Erythroblast (primary cell): Measurements from ENCODE around the gene EMC1.
A peak's percentile ranks its signal among the peaks of the same experiment; 100 is the strongest.
"Not testable (repeated sequence)": the region's sequence is repeated elsewhere in the genome, so short reads cannot be mapped to it uniquely, and the experiment has no call there.

Source experiments
- DNase-seq, 2 experiments: peaks; one replicate each; lab custom pipeline; 2025; lab: John Stamatoyannopoulos, UW
- GATA1 ChIP-seq: IDR thresholded peaks from 2 replicates; pipeline ENCODE4 v1.6.1; 2011; ENCODE audit warnings: low read depth, mild to moderate bottlenecking, control low read depth, low read length, moderate library complexity
- POLR2A ChIP-seq: IDR thresholded peaks from 2 replicates; pipeline ENCODE4 v1.6.1; 2011; ENCODE audit warnings: mild to moderate bottlenecking, low read length

EMC1 gene

DNA sequence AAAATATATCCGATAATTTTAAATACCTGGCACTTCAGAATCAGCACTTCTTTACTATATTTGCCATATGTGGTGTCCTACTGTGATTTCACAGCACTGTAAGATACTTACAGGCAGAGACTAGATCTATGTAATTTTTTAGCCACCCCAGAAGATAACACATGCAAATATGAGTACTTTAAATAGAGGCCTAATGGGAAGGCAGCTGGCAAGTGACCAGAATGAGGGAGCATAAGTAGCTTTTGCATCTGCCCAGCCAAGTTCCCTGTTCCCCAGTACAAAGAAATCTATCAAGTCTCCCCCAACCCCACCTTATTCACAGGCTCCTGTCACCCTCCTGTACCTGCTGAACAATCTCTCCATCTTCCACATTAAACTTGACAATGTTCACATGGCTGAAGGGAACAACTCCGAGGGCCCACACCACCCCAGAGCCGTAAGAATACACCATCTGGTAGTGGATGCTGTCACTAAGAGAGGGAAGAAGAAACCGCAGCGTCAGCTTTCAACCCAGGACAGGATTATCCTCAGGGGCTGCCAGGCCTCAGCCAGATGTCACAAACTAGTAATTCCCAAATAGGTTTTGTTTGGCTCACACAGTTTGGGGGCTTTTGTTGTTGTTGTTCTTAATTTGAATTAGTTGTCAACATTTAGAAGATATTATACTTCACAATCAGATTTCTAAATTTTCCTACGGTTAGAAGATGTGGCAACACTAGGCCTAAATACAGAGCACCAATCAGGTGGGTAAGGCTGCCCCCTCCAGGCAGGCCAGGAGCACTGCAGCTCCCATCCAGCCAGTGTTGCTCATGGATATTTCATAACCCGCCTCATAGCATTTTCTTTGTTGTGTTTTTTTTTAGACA, 10.4 kb downstream of the EMC1 start:
- DNase-seq, result peak; percentile 69 to 83
- TF ChIP-seq GATA1 (no peak), POLR2A (no peak)

DNA sequence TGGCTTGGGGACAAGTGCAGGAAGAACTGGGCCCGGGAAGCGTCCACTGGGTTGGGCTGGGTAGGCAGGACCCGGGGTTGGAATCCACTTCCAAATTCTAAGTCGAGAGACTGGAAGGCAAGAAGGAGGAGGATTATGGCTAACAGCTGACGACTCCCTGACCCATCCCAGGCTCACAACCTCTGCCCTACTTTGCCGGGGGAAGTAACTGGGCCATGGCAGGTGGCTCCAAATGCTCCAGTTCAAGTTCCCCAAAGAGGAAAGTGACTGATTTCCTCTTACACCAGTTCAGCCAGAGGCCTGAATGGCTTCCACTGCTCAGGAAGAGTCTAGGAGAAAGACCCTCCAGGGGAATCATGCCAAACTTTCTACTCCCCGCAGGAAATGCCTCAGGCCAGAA, 11.4 kb downstream of the EMC1 start:
- no peak for DNase-seq
- TF ChIP-seq POLR2A, result no peak
- TF ChIP-seq GATA1, result no peak

DNA sequence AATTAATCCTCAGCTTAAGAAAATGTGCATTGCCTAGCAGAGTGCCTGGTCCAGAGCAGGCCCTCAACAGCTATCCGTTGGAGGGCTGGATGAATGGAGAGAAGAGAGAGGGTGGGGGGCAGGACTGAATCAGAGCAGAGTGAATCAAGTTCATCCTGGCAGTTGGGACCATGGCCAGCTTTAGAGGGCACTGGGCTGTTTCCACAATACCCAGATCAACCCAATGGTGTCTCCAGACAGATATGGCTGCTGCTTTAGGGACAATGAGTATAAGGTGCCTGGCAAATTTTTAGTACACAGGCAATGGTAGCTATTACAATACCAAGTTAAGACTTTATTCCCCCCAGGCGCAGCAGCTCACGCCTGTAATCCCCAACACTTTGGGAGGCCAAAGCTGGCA, 17.1 kb downstream of the EMC1 start:
- TF ChIP-seq GATA1 (no peak), POLR2A (no peak)
- DNase-seq, result no peak

DNA sequence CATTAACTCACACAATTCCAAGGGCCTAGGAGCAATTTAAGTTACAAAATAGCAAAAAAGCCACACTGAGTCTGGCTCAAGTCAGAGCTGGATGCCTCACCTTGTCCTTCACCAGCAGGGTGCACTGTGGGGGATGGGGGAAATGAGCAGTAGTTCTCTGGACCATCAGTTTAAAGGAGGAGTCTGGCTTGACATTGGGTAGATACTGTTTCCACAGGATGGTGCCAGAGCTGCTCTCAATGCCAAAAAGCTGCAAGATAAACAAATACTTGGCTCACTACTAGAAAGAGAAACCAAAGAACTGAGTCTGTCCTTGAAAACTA, 18.8 kb downstream of the EMC1 start:
- peak in 1 of 2 experiments; percentile 26 for DNase-seq
- no peak for TF ChIP-seq GATA1
- no peak for TF ChIP-seq POLR2A

DNA sequence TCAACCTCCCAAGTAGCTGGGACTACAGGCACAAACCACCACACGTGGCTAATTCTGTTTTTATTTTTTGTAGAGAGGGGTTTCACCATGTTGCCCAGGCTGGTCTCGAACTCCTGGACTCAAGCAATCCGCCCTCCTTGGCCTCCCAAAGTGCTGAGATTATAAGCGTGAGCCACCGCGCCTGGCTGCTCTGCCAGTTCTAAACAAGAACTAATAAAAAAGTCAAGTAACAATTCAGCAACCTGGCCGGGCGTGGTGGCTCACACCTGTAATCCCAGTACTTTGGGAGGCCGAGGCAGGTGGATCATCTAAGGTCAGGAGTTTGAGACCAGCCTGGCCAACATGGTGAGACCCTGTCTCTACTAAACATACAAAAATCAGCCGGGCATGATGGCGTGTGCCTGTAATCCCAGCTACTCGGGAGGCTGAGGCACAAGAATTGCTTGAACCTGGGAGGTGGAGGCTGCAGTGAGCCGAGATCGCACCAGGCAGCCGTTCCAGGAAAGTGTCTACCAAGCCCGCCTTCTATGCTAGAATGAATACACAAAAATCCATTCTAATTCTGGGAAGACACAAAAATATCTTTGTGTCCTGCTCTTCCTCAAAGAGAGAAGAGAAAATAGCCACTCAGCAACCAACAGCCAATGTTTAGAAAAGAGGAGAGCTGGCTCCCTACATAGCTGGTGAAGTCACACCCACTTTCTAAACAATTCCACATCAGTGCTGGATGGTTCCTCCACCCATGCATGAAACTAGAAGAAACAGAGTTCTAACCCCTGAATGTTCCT, 19.4 kb downstream of the EMC1 start:
- not testable (repeated sequence) for DNase-seq

DNA sequence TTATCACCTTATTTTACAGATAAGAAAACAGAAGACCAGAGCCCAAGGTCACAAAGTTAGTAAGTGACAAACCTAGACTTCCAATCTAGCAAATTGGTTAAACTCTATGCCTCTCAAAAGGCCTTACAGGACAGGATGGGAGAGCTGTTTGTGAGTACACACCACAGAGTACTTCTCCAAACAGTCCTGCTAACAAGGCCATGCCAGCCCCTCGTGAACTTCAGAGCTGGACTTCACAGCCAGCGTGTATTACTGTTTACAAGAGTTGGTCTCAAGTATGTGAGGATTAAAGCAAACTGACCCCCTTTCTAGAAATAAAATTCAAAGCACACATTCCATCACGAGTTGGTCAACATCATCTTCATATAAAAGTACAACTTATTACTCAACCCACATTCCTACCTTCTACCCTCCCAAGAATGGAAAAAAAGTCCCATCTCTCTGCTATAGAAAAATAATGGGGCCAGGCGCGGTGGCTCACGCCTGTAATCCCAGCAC, 21.4 kb downstream of the EMC1 start:
- DNase-seq, result no peak
- no peak for TF ChIP-seq GATA1
- no peak for TF ChIP-seq POLR2A

DNA sequence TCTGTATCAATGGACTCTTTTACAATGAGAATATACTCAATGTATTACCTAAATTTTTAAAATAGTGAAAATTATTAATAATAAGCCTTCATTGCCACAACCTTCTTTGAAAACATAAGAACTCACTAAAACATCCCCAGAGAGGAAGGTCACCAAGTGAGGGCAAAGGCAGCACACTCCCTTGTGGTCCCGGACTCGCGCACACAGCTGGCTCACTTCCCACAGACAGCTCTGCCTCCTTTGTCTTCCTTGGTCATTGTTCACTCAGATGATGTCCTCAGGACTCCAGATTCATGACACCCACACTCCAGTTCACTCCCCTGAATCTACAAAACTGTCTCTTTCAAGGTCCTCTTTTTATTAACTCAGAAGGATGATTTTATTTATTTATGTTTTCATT, 22.1 kb downstream of the EMC1 start:
- DNase-seq, result no peak
- TF ChIP-seq POLR2A (no peak), GATA1 (no peak)

DNA sequence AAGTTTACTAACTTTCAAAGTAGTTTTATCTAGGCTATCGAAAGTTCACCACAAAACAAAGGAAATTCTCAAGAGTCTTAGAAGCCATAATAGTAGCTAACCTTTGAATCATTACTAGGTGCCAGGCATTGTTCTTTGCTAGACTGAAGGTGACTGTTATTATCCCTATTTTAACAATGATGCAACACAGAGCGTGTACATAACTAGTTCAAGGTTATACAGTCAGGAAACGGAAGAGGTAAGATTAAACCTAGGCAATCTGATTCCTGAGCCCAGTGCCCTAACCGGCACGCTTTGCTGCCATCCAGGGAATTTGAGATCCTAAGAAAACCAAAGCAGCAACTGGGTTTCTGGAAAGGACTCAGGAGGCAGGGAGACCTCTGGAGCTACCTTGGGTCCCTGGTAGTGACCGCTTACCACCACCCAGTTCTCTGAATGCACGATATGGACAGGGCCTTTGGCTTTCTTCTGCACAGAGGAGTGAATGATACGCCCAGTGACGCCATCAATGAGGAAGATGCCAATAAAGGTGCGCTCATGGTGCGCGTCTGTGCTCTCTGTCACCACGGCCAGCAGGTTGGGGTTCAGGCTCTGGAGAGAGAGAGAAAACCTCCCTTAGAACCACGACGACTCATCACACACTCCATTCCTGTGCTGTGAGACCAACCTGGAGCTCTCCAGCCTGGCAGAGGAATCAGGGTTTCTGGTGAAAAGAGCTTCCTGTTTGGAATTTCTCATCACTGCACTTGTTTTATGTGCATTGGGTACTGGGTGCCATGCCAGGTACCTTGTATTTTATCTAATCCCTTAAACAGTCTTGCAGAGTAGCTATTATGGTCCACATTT, 28.1 kb downstream of the EMC1 start:
- DNase-seq, result no peak
- TF ChIP-seq POLR2A (no peak), GATA1 (no peak)

DNA sequence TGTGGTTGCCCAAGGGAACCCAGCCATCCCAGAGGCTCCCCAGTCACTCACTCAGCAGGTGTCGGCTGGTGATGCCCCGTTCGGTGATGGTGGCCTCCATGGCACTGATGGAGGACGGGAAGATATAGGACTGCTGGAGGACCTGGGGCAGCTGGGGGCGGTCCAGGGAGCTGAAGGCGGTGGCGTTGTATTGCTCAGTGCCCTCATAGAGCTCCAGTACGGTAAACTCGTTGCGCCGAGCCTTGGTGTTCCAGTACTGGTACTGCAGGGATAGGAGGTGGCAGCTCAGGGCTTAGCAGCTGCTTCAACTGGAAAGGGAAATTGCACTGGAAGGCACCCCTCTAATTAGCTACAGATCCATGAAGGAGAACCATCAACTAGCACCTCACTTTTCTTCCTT, 28.8 kb downstream of the EMC1 start:
- DNase-seq, result no peak
- TF ChIP-seq GATA1, result no peak
- TF ChIP-seq POLR2A, result no peak

DNA sequence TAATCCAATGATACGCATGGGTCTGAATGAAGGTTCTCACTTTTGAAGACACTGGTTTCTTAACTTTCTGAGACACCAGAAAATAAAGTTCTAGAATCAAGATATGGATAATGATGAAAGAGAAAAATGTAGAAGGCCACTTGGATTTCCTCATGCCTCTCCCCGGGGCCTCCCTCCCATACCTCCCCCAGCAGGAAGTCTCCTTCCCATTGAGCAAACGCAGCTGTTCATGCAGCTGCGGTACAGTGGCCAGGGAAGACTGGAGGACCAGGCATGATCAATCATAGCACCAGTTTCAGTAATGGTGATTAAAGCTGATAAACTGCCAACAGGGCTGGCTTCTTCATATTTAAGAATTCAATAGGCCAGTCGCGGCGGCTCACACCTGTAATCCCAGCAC, 30.3 kb downstream of the EMC1 start:
- no peak for TF ChIP-seq GATA1
- TF ChIP-seq POLR2A, result no peak
- DNase-seq, result no peak

DNA sequence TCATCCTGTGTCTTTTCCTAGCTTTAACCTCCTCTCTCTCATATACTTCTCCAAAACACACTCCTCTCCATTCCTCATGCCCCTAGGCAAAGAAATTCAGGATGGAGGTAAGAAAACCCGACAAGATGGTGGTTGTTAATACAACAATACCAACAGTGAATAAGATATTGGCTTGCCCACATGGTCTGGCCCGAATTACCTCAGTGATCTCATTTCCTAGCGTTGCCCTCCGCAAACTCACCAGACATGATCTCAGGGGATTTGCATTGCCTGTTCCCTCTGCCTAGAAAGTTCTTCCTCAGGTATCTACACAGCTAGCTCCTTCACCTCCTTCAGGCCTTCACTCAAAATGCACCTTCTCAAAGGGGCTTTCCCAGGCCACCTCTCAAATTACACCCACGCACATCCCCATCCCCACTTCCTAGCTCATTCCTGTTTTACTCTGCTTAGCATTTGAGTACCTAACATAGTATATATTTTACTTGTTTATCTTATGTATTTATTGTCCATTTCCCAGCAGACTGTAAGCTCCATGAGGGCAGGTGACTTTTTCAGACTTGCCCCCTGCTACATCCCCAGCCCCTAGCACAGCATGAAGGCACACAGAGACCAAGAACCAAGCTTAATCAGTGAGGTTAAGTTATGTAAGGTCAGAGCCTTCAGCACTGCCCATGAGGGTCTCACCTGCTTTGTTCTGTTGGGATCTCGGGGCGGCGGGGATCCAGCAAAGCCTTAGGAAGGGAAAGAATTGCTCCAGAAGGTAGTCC, 31.1 kb downstream of the EMC1 start:
- no peak for DNase-seq
- no peak for TF ChIP-seq GATA1
- no peak for TF ChIP-seq POLR2A

DNA sequence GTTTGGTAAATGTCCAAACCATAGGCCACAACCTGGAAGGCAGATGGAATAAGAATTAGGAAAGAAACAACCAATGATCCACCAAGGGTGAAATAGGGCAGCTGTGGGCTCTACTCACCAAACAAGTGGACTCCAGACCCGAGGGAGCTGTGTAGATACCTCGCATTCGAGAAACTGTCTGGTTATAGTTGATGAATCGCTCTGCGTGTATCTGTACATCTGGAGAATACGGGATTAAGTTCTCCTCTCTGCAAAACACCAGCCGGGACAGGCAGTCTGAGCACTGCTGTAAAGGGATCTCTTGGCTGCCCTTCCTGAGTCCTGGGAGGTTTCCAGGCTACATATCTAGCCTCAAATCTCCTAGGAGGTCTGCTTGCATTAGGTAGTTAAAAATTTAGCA, 31.9 kb downstream of the EMC1 start:
- DNase-seq, result no peak
- TF ChIP-seq GATA1 (no peak), POLR2A (no peak)

DNA sequence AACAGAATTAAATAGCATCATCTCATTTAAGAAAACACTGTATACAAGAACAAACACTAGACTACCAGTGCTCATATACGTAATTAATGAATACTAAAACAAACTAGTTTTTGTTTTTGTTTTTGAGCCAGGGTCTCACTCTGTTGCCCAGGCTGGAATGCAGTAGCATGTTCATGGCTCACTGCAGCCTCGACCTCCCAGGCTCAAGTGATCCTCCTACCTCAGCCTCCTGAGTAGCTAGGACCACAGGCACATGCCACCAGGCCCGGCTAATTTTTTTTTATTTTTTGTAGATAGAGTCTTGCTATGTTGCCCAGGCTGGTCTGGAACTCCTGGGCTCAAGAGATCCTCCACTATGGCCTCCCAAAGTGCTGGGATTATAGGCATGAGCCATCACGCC, 34.7 kb downstream of the EMC1 start:
- not testable (repeated sequence) for DNase-seq

DNA sequence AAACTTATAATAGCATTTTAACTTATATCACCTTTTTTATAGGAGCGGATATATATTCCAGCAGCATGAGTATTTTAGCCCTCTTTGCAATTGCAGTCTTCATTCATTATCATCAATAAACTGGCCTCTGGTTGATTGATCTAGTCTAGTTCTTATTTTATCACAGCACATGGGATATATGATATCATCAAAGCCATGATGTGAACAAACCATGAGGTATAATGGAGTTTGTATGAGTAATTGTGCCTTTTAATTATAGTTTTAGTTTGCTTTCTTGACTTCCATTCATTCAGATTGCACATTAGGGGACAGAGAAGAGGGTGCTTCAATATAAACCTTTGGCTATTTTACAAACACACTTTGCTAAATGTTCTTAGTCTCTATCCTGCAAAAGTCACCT, 37.7 kb downstream of the EMC1 start:
- no peak for DNase-seq
- no peak for TF ChIP-seq GATA1
- no peak for TF ChIP-seq POLR2A

DNA sequence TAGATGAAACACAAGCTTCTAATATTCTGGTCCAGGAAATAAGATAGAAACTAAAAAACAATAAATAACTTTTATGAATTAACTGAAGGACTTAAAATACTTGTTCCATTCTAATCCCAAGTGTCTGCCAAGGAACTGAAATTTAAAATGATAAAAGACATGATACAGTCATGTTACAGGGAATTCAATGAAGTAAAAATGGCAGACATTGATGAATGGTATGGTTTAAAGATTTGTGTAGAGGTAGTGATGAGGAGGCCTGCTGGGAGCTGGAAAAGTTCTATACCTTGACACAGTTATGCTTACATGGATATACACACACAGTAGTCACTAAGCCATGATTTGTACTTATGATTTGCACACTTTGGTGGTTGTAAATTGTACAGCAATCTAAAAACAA, 39.2 kb downstream of the EMC1 start:
- DNase-seq, result no peak
- TF ChIP-seq POLR2A (no peak), GATA1 (no peak)
